Esophagus mucosa (tissue), 1 donor: Measurements from ENCODE around the gene KAZALD1. TPM values are rescaled to one million over a fixed set of nuclear protein-coding genes. Genes with fewer than 3 reads are reported as not detected.

Experiments used
- ATAC-seq: fragments of 200-7000 bp; cut with Tn5 transposase; one replicate; pipeline ENCODE4 v1.9.1; 2020
- total RNA-seq: library from RNA; stranded (reverse); gene quantifications from one replicate; pipeline ENCODE4 v1.2.4, GENCODE V29; 2023
- donor health status: DM: yes; HTN: yes; CAD: no.

The KAZALD1 gene
- total RNA-seq, 1 donor from 2014 or later: 4.1 TPM

DNA sequence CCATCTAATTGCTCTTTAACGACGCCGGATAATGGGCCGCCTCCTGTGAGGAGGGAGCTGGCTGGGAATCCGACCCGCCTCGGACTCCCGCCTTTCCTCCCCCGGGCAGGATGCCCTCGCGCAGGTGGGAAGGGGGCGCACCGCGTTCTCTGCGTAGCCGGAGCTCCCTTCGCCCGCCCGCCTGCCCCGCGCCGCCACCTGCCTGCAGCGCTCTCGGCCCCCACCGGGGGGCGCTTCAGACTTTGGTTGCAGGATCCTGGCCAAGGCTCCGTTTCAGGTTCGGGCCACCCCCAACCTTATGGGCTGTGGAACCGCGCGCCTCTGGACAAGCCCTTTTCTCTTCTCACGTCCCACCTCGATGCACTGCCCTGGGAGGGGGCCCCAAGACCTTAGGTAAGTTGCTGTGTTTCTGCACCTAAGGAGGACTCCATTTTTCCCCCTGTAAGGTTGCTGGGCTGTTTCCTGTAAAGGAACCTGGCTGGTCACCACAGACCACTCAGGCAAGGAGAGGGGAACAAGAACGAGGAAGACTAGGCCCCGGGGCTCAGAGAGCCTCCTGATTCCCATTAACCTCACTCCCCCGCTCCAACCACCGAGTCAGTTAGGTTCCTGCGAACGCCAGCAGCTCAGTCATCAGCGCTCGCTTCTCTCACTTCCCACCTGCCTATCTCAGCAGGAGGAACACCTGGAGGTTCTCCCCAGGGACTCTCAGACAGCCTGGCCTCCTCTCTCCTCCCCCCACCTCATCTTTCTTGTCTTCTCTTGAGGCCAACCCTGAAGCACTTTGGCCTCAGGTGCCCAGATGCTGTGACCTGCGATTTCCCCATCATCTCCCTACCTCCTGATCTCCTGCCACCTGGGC is 11.3 kb upstream of the KAZALD1 start:
- ATAC-seq: peak; percentile 60

DNA sequence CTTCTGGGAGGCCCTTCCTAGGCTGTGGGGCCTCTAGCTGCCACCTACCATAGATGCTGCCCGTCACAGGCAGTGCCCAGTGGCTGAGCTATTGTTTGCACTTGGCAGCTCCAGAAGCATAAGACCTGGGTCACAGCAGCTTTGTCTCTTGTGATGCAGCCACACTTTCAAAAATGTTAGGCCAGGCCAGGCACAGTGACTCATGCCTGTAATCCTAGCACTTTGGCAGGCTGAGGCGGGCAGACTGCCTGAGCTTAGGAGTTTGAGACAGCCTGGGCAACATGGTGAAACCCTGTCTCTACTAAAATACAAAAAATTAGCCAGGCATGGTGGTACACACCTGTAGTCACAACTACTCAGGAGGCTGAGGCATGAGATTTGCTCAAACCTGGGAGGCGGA is 9.5 kb upstream of the KAZALD1 start:
- ATAC-seq: peak; percentile 65

GRCh38 chr10:101053516-101053915 is 8.3 kb upstream of the KAZALD1 start:
- ATAC-seq: no peak

DNA sequence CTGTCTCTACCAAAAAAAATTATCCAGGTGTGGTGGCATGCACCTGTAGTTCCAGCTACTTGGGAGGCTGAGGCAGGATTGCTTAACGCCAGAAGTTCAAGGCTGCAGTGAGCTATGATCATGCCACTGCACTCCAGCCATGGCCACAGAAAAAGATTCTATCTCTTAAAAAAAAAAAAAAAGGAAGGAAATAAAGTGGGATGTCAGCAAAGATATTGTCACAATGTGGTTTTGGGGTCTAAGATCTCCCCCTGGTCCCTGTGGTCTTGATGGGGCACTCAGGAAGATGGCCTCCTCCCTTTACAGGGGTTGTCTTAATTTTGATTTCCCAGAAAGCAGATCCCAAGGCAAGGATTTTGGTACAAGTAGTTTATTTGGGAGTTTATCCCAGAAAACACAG is 7.4 kb upstream of the KAZALD1 start:
- no peak for ATAC-seq

GRCh38 chr10:101054876-101055275 is 6.9 kb upstream of the KAZALD1 start:
- ATAC-seq: no peak

DNA sequence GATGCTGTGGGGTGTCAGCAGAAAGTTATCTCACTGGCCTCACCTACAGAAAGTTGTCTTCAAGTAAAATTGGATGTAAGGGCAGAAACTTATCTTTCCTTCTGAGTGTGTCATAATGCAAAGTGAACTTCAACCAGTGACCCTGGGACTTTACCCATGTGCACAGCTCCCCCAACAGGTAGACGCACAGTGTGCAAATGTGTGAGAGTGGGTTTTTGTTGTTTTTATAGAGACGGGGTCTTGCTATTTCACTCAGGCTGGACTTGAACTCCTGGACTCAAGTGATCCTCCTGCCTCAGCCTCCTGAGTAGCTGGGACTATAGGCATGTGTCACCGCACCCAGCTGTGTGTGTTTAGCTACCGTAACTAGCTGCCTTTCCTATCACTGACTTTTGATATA is 6.4 kb upstream of the KAZALD1 start:
- ATAC-seq: no peak

DNA sequence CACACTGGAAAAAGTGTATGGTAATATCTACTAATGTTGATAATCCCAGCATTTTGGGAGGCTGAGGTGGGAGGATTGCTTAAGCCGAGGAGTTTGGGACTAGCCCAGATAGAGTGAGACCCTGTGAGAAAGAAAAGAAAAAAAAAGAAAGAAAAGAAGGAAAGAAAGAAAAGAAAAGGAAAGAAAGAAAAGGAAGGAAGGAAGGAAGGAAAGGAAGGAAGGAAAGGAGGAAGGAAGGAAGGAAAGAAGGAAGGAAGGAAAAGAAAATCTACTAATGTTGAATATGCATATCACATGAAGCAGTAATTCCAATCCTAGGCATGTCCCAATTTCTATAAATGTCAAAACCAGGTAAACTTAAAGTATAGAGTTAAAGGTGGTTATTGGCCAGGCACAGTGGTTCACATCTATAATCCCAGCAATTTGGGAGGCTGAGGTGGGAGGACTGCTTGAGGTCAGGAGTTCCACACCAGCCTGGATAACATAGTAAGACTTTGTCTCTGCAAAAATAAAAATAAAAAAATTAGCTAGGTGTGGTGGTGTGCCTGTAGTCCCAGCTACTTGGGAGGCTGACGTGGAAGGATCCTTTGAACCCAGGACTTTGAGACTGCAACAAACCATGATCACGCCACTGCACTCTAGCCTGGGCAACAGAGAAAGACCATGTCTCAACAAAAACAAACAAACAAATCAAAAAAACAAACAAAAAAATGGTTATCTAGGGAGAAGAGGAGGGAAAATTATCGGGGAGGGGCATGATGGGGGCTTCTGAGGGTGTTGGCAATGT is 5.2 kb upstream of the KAZALD1 start:
- ATAC-seq: no peak

GRCh38 chr10:101060036-101060950 is 1.5 kb upstream of the KAZALD1 start:
- ATAC-seq: peak; percentile 71

DNA sequence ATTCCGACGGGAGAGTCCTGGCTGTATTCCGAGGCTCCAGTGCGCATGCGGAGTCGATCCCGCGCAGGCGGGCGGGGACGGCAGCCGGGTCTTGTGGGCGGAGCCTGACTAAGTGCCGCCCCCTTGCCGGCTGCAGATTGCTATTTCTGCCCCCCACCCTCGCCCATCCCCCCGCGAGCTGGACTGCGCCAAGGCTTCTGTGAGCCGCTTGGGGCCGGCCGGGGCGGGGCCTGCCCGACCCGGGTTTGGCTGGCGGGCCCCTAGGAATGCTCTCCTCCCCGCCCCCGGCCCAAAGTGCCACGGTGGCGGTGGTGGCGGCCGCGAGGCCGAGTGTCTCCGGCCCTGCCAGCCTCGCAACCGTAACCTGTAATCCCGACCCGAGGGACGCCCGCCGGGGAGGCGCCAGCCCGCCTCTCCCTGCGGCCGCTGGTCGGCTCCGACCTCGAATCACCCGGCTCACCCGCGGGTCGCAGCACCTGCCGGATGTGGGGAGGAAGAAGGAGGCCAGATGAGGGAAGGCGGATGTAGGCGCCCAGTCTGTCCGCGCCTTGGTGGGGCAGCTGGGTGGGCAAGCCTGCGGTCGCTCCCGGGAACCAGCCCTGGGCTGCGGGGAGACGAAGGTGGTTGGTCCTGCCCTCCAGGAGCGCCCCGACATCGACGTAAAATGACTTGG is 702 bp upstream of the KAZALD1 start:
- peak; percentile 85 for ATAC-seq

DNA sequence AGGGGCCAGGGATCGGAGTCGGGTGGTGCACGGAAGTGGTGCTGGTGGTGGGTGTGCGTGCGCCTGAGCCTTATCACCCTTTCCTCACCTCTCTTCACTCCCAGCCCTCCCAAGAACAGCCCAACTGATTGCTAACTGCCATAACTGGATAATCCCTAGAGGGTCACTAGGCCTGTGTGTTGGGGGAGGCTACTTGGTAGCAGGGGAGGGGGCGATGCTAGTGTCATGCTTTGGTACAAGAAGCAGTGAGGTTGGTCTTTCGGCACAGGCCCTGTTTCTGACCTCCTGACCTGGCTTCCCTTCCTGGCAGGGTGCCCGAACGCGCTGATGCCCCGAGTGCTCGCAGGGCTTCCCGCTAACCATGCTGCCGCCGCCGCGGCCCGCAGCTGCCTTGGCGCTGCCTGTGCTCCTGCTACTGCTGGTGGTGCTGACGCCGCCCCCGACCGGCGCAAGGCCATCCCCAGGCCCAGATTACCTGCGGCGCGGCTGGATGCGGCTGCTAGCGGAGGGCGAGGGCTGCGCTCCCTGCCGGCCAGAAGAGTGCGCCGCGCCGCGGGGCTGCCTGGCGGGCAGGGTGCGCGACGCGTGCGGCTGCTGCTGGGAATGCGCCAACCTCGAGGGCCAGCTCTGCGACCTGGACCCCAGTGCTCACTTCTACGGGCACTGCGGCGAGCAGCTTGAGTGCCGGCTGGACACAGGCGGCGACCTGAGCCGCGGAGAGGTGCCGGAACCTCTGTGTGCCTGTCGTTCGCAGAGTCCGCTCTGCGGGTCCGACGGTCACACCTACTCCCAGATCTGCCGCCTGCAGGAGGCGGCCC is 652 bp downstream of the KAZALD1 start:
- no peak for ATAC-seq

GRCh38 chr10:101063050-101063525 is 1.3 kb downstream of the KAZALD1 start:
- no peak for ATAC-seq

DNA sequence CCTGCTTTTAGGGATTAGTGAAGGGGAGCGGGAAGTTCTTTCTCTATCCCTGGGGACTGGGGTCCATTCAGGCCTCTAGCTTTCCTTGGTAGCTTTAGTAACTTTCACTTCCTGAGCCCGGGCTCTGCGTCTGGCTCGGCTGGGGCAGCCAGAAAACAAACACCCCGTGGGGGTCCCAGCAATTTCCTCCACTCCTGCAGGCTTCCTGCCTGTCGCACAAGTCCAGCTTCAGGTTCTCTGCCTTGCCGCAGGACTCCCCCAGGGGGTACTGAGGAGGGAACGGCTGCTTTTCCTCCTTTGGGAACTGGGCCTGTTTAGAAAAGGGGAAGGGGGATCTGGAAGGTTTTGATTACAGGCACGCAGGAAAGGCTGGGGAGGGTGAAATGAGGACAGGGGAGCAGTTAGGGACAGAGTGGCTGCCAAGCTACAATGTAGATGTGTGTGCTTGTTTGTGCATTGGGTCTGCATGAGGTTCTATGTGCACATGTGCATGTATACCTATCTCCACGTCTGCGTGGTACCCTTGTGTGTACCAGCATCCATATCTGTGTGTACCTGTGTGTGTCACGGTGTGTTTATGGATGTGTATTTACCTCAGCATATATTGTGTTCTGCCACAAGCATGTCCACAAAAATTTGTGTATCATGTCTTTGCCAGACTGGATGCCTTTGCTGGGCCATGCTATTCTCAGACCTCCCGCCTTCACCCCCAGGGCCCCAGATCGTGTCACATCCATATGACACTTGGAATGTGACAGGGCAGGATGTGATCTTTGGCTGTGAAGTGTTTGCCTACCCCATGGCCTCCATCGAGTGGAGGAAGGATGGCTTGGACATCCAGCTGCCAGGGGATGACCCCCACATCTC is 2.0 kb downstream of the KAZALD1 start:
- ATAC-seq: no peak

GRCh38 chr10:101064415-101065030 is 2.7 kb downstream of the KAZALD1 start:
- ATAC-seq: no peak

DNA sequence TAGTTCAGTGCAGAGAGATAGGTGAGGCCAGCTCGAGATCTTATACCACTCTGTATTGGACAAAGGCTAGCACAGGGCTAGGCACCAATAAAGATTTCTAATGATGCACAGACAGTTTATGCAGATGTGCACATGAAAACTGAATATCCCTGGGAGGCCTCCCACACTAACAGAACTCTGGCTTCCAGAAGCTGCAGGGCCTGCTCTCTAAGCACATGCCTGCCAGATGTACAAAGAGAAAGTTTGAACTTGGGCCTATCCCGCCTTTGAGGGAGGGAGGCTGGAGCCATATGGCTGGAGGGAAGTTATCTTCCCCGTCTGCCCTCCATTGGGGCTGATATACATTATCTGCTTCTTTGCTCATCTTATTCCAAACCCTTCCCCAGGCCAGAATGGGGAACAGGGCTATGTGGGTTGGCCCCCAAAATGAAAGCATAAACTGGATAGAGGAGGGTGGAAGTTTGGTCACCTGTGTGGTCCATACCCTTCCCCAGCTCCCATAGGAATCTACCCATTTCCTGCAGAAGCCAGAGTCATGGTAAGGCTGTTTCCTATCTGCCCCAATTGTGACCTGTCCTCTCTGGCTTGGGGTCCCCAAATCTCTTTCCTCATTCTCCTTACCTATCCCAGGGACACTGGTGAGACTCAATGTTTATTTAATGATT is 3.8 kb downstream of the KAZALD1 start:
- ATAC-seq: no peak

DNA sequence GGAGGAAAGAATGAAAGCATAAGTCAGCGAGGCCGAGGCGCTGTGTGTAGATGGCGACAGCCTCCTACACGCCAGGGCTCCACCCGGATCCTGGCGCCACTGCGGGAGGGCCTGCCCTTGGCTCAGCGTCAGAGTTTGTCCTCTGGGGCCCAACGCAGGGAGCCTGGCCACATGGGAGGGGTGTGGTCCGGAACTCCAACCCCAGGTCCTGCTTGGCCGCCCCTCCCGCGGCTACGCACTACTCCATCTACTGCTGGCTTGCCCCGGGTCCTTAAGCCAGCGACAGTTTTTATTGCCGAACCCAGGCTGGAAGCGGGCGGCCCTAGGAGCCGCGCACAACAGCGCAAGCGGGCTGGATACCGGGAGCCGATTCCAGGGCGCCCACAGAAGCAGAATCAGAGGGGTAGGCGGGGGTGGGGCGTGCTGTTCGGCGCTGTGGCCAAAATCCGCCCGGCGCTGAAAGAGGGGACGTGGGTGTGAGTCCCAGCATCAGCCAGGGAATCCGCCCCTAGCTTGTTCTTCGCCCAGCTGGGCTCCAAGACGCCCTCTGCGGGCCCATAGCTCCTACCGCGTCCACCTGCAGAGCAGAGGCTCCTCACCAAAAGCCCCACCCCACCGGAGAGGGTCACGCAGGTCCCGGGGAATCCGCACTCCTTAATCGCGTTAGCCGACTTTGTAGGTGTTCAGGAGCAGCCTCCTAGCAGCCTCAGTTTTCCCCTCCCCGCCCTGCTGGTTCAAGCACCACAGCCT is 4.5 kb downstream of the KAZALD1 start:
- peak; percentile 72 for ATAC-seq

- no peak for ATAC-seq
Measured at GRCh38 chr10:101066896-101067355, 5.1 kb downstream of the KAZALD1 start.

- ATAC-seq: peak; percentile 44
Measured at GRCh38 chr10:101067356-101068083, 5.7 kb downstream of the KAZALD1 start.
